Mesothelial cell of epicardium (in vitro differentiated cells): ENCODE measurements around the gene CDH12. TPM values are rescaled to one million over a fixed set of nuclear protein-coding genes. Genes with fewer than 3 reads are reported as not detected.
A peak's percentile ranks its signal among the peaks of the same experiment; 100 is the strongest.

ENCODE experiments used
- DNase-seq, 2 experiments: peaks; one replicate each; pipeline ENCODE4 v3.0.0; 2021; ENCODE audit warnings: low spot score in 2 of 2; ENCODE audit not compliant: unreplicated experiment in 2 of 2
- H3K27ac Mint-ChIP-seq: 2 replicates; pipeline ENCODE4 v1.8.0; 2021; ENCODE audit warnings: mixed read lengths
- H3K27me3 Mint-ChIP-seq: 2 replicates; pipeline ENCODE4 v1.8.0; 2021; ENCODE audit warnings: low read depth, mixed read lengths
- H3K36me3 Mint-ChIP-seq: 2 replicates; pipeline ENCODE4 v1.8.0; 2021; ENCODE audit warnings: mixed read lengths
- H3K4me1 Mint-ChIP-seq: 2 replicates; pipeline ENCODE4 v1.8.0; 2021; ENCODE audit warnings: mixed read lengths
- H3K4me3 Mint-ChIP-seq: 2 replicates; pipeline ENCODE4 v1.8.0; 2021; ENCODE audit warnings: mild to moderate bottlenecking, moderate library complexity, mixed read lengths
- H3K9me3 Mint-ChIP-seq: 2 replicates; pipeline ENCODE4 v1.8.0; 2021; ENCODE audit warnings: mixed read lengths
- CTCF ChIP-seq: fragments of 200-600 bp; sonication (generic); IDR thresholded peaks from one replicate; pipeline ENCODE4 v1.5.0; 2021; ENCODE audit warnings: antibody characterized with exemption; ENCODE audit not compliant: unreplicated experiment
- total RNA-seq: library from RNA; stranded (reverse); gene quantifications from 3 replicates; pipeline ENCODE4 v1.2.1, GENCODE V29; 2021

Gene CDH12
- total RNA-seq, 1 donor from 2014 or later, result 1.6 TPM

GRCh38 chr5:21810737-21811316 lies 1042.3 kb downstream of the CDH12 start:
- no peaks in the 10 kb centered on the region for H3K27me3 Mint-ChIP-seq
- no peak overlapping the region for H3K27ac Mint-ChIP-seq
- DNase-seq, result no peak
- H3K4me3 Mint-ChIP-seq, result no peak overlapping the region
- peaks cover 5% of the 10 kb centered on the region for H3K9me3 Mint-ChIP-seq
- no peaks in the 10 kb centered on the region for H3K36me3 Mint-ChIP-seq
- TF ChIP-seq CTCF, result peak; percentile 77
- peaks cover 21% of the 10 kb centered on the region for H3K4me1 Mint-ChIP-seq

GRCh38 chr5:21809611-21810010 lies 1043.5 kb downstream of the CDH12 start:
- Mint-ChIP-seq H3K27ac (no peak overlapping the region), H3K9me3 (peaks cover 5% of the 10 kb centered on the region), H3K4me3 (no peak overlapping the region), H3K36me3 (no peaks in the 10 kb centered on the region), H3K4me1 (peaks cover 20% of the 10 kb centered on the region), H3K27me3 (no peaks in the 10 kb centered on the region)
- no peak for TF ChIP-seq CTCF
- no peak for DNase-seq

- Mint-ChIP-seq H3K27me3 (no peaks in the 10 kb centered on the region), H3K27ac (no peak overlapping the region), H3K9me3 (peaks cover 5% of the 10 kb centered on the region), H3K36me3 (no peaks in the 10 kb centered on the region), H3K4me1 (peaks cover 20% of the 10 kb centered on the region), H3K4me3 (no peak overlapping the region)
- TF ChIP-seq CTCF, result no peak
- DNase-seq, result no peak
These were observed 1045.2 kb downstream of the CDH12 start for GRCh38 chr5:21807953-21808352.

GRCh38 chr5:21806943-21807342 lies 1046.2 kb downstream of the CDH12 start:
- H3K4me3 Mint-ChIP-seq, result no peak overlapping the region
- H3K27me3 Mint-ChIP-seq, result no peaks in the 10 kb centered on the region
- no peak for TF ChIP-seq CTCF
- H3K27ac Mint-ChIP-seq, result no peak overlapping the region
- peaks cover 20% of the 10 kb centered on the region for H3K4me1 Mint-ChIP-seq
- no peak for DNase-seq
- no peaks in the 10 kb centered on the region for H3K36me3 Mint-ChIP-seq
- H3K9me3 Mint-ChIP-seq, result peaks cover 5% of the 10 kb centered on the region

GRCh38 chr5:21806271-21806670 lies 1046.9 kb downstream of the CDH12 start:
- Mint-ChIP-seq H3K36me3 (no peaks in the 10 kb centered on the region), H3K27me3 (no peaks in the 10 kb centered on the region), H3K27ac (no peak overlapping the region), H3K4me3 (no peak overlapping the region), H3K9me3 (peaks cover 5% of the 10 kb centered on the region), H3K4me1 (peaks cover 20% of the 10 kb centered on the region)
- no peak for DNase-seq
- no peak for TF ChIP-seq CTCF

- peaks cover 22% of the 10 kb centered on the region for H3K9me3 Mint-ChIP-seq
- TF ChIP-seq CTCF, result peak; percentile 56
- H3K4me3 Mint-ChIP-seq, result no peak overlapping the region
- no peak for DNase-seq
- peaks cover 8% of the 10 kb centered on the region for H3K36me3 Mint-ChIP-seq
- peaks cover 5% of the 10 kb centered on the region for H3K4me1 Mint-ChIP-seq
- no peak overlapping the region for H3K27ac Mint-ChIP-seq
- H3K27me3 Mint-ChIP-seq, result no peaks in the 10 kb centered on the region
These were observed 1050.2 kb downstream of the CDH12 start for GRCh38 chr5:21802869-21803490.
